K562 (cell line): Measurements from ENCODE around the gene CREG1. TPM values are rescaled to one million over a fixed set of nuclear protein-coding genes. Genes with fewer than 3 reads are reported as not detected.
A peak's percentile ranks its signal among the peaks of the same experiment; 100 is the strongest.

Experiments
- ATAC-seq: fragments of 200-7000 bp; cut with Tn5 transposase; 3 replicates; pipeline ENCODE4 v1.9.1; 2020; ENCODE audit warnings: moderate library complexity
- BruUV-seq: library from RNA; stranded (reverse); fragments of 400-500 nt; replicated peaks from 2 replicates; lab custom pipeline; 2021; lab: Mats Ljungman, UMichigan
- CTCF ChIA-PET: fragments of 300-600 bp; formaldehyde crosslinking; extraction: SDS; loops from one replicate; lab custom pipeline; 2021; ENCODE audit warnings: low intra/inter-chr PET ratio; lab: Yijun Ruan, JAX
- POLR2A ChIA-PET: fragments of 300-600, 350-650 bp; sonication (Branson Sonifier 250); formaldehyde crosslinking; extraction: SDS; loops from one replicate; lab custom pipeline; 2021; ENCODE audit warnings: antibody characterized with exemption, inconsistent platforms; lab: Yijun Ruan, JAX
- DNase-seq, 4 experiments: peaks; one replicate each; pipeline versions ENCODE4 v3.0.0 to v3.0.0-alpha.2; 2011 to 2018; ENCODE audit warnings: low spot score in 3 of 4, mixed read lengths in 3 of 4; ENCODE audit errors: extremely low read depth in 1 of 4
- FAIRE-seq: peaks from 2 replicates; lab custom pipeline; 2011; peaks lifted over from hg19 to GRCh38; lab: Jason Lieb, UNC
- H2AFZ ChIP-seq: 2 replicates; pipeline ENCODE4 v1.6.0; 2011; ENCODE audit warnings: low read depth, low read length, control low read depth, inconsistent platforms
- H3K27ac ChIP-seq: fragments of 200-600 bp; 3 replicates; pipeline ENCODE4 v1.8.0; 2011; ENCODE audit warnings: low read depth, mild to moderate bottlenecking, control low read depth, inconsistent platforms, low read length, moderate library complexity, mixed read lengths; ENCODE audit errors: extremely low read depth
- H3K27me3 ChIP-seq, 2 experiments: fragments of 300-600 bp in 1 of 2; 2 replicates in 1 of 2; 3 replicates in 1 of 2; pipeline versions ENCODE4 v1.6.0 to v1.8.0; 2011; ENCODE audit warnings: inconsistent platforms in 2 of 2, low read length in 2 of 2, mild to moderate bottlenecking in 1 of 2, mixed read lengths in 1 of 2, moderate library complexity in 1 of 2; ENCODE audit not compliant: control insufficient read depth in 2 of 2, insufficient read depth in 2 of 2
- H3K36me3 ChIP-seq: fragments of 300-600 bp; 3 replicates; pipeline ENCODE4 v1.8.0; 2011; ENCODE audit warnings: mild to moderate bottlenecking, low read length, inconsistent platforms; ENCODE audit not compliant: control insufficient read depth, insufficient read depth
- H3K4me1 ChIP-seq, 2 experiments: fragments of 200-600 bp in 1 of 2; replicated peaks in 1 of 2; 2 replicates in 1 of 2; 3 replicates in 1 of 2; pipeline versions ENCODE4 v1.5.1 to v1.8.0; 2011; ENCODE audit warnings: inconsistent platforms in 2 of 2, low read length in 2 of 2, mild to moderate bottlenecking in 1 of 2, mixed read lengths in 1 of 2, moderate library complexity in 1 of 2; ENCODE audit not compliant: control insufficient read depth in 2 of 2, insufficient read depth in 2 of 2
- H3K4me2 ChIP-seq: 2 replicates; pipeline ENCODE4 v1.6.1; 2011; ENCODE audit warnings: low read length, control low read depth, inconsistent platforms, mixed read lengths; ENCODE audit not compliant: insufficient read depth
- H3K4me3 ChIP-seq: fragments of 200-600 bp; sonication (generic), shearing (Covaris generic); 2 replicates; pipeline ENCODE4 v1.5.1; 2016; ENCODE audit warnings: control low read depth, inconsistent platforms
- H3K79me2 ChIP-seq: fragments of 200-600 bp; 3 replicates; pipeline ENCODE4 v1.8.0; 2011; ENCODE audit warnings: low read length, inconsistent platforms; ENCODE audit not compliant: control insufficient read depth, insufficient read depth
- H3K9ac ChIP-seq, 2 experiments: 2 replicates each; pipeline versions ENCODE4 v1.6.0 to v1.6.1; 2011; ENCODE audit warnings: low read depth in 2 of 2, low read length in 2 of 2, control low read depth in 1 of 2, inconsistent platforms in 1 of 2, mild to moderate bottlenecking in 1 of 2, mixed read lengths in 1 of 2; ENCODE audit not compliant: insufficient read depth in 1 of 2
- H3K9me1 ChIP-seq: one replicate; pipeline ENCODE4 v1.6.0; 2011; ENCODE audit warnings: inconsistent platforms, mild to moderate bottlenecking, low read length, moderate library complexity; ENCODE audit not compliant: control insufficient read depth, insufficient read depth
- H3K9me3 ChIP-seq: replicated peaks from 2 replicates; pipeline ENCODE4 v1.5.1; 2011; ENCODE audit warnings: low read depth, low read length, inconsistent platforms; ENCODE audit not compliant: control insufficient read depth, insufficient read depth
- H4K20me1 ChIP-seq: replicated peaks from 2 replicates; pipeline ENCODE4 v1.6.1; 2011; ENCODE audit warnings: low read length, inconsistent platforms, mixed read lengths; ENCODE audit not compliant: control insufficient read depth, insufficient read depth
- ARNT ChIP-seq, 2 experiments: fragments of 450-650 bp; IDR thresholded peaks; 2 replicates each; pipeline ENCODE4 v1.6.1; 2016; ENCODE audit warnings: mild to moderate bottlenecking in 1 of 2
- ZNF134 ChIP-seq: fragments of 250-450 bp; sonication (Bioruptor Pico); conservative IDR thresholded peaks from 2 replicates; pipeline ENCODE4 v1.4.0; 2020
- ZNF592 ChIP-seq: fragments of 450-650 bp; IDR thresholded peaks from 2 replicates; pipeline ENCODE4 v1.6.1; 2017; ENCODE audit warnings: antibody characterized with exemption, mild to moderate bottlenecking
- WGBS: fragments of 100-300 bp; shearing (Covaris generic); methylation state at CpG from one replicate; pipeline ENCODE4 v1.1.6; 2016; ENCODE audit warnings: low coverage, mixed read lengths; ENCODE audit not compliant: insufficient coverage; ENCODE audit errors: missing lambda C conversion rate; 5-methylcytosine and 5-hydroxymethylcytosine counted together
- in situ Hi-C: fragments of 300-500 bp; cut with MboI; formaldehyde crosslinking; loops from 4 replicates; pipeline ENCODE4 v1.15.0; 2018; ENCODE audit warnings: inconsistent platforms, mixed read lengths
- intact Hi-C: fragments of 100-400 bp; cut with micrococcal nuclease; formaldehyde crosslinking; loops from 2 replicates; pipeline ENCODE4 v1.14.2; 2022
- polyA plus RNA-seq, 8 experiments: library from polyadenylated mRNA; depleted of rRNA in 4 of 8; stranded (reverse) in 5 of 8; unstranded in 3 of 8; fragments of >200 nt; fragmentation: Nextera tagmentation in 2 of 8; fragmentation: Illumina TruSeq in 1 of 8; extraction: Ambion mirVana in 2 of 8; extraction: Trizol in 1 of 8; gene quantifications; 2 replicates each; pipeline versions ENCODE4 v1.2.1 to v1.2.3, GENCODE V29; 2011 to 2014; ENCODE audit warnings: inconsistent platforms in 1 of 8, missing spikeins in 1 of 8
- total RNA-seq, 7 experiments: library from RNA; depleted of rRNA in 6 of 7; stranded (reverse); fragments of >200 nt in 6 of 7; fragmentation: Illumina TruSeq in 2 of 7; extraction: Trizol in 2 of 7; gene quantifications; 2 replicates each; pipeline versions ENCODE4 v1.2.1 to v1.2.3, GENCODE V29; 2011 to 2021; ENCODE audit warnings: low replicate concordance in 1 of 7
- TF ChIP-seq, protein P1 (sequence below), 2 experiments: fragments of 450-650 bp in 1 of 2; sonication (generic) in 1 of 2; formaldehyde crosslinking in 1 of 2; IDR thresholded peaks; 2 replicates each; pipeline versions ENCODE4 v1.7.1 to v1.9.0; 2016 to 2022; ENCODE audit warnings: inconsistent platforms in 1 of 2, mild to moderate bottlenecking in 1 of 2, missing genetic modification reagents in 1 of 2

Gene CREG1
- total and polyA plus RNA-seq, 9 of the 15 experiments (the other 6 are each of a cell fraction or from before 2014, with no cell fraction given): 45.7 to 272 (median 161) TPM

DNA sequence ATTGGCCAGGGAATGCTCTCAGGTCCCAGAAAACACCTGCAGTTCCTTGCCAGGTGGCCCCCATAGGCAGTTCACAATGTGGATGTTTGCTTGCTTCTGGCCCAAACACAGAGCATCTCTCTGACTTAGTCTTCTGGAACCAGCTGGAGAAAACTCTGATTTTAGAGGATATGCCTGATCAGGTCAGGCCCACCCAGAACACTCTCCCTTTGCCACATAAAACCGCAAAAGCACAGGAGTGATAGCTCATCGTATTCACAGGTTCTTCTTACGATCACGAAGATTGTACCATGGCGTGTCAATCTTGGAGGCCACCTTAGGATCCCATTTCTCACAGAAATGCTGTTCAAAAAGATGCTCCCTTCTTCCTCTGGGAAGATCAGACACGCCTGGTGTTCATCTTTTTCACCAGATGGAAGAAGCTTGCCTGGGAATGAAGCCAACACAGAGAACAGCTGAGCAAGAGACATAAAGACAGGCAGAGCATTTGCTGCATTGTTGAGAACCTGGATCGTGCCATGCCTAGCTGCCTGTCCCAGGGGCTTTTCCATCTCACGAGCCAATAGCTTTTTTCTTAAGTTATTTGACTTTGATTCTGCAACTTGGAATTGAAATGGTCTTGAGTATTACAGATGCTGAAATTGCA is 23.6 kb downstream of the CREG1 start:
- Histone ChIP-seq H3K9me1 (no peaks in the 10 kb centered on the region), H2AFZ (no peak overlapping the region), H3K4me3 (no peak overlapping the region), H3K4me2 (no peak overlapping the region), H3K9me3 (no peaks in the 10 kb centered on the region), H3K4me1 (peaks cover 5 to 19% of the 10 kb centered on the region in 2 experiments; a peak in 3 of 5 replicates), H3K27ac (no peak overlapping the region), H3K9ac (no peak overlapping the region), H3K79me2 (no peaks in the 10 kb centered on the region), H4K20me1 (peaks cover 3% of the 10 kb centered on the region; the same call in 1 of the 2 replicates), H3K36me3 (no peaks in the 10 kb centered on the region), H3K27me3 (peaks cover 0 to 8% of the 10 kb centered on the region in 2 experiments; a peak in 1 of 5 replicates)
- intact Hi-C loops: loop anchor here (5.0 kb wide), 2 partner anchors 68 to 157 kb away; no protein-coding TSS in a partner anchor
- ATAC-seq (no peak), DNase-seq (peak in 1 of 4 experiments; percentile 4), FAIRE-seq (no peak)
- POLR2A ChIA-PET: interaction anchor here (0.6 to 1.7 kb wide), 7 partner anchors 10 to 458 kb away, joined by 3 to 9 read pairs (median 3); partner anchors contain the start of gene CREG1
- 13% methylated on average over 8 of the region's 8 CpGs for WGBS
- CTCF ChIA-PET: no interaction called here
- BruUV-seq: no TSS peak
- in situ Hi-C loops: loop anchor here (5.0 kb wide), 3 partner anchors 83 to 463 kb away; no protein-coding TSS in a partner anchor
- TF ChIP-seq, protein P1, sequence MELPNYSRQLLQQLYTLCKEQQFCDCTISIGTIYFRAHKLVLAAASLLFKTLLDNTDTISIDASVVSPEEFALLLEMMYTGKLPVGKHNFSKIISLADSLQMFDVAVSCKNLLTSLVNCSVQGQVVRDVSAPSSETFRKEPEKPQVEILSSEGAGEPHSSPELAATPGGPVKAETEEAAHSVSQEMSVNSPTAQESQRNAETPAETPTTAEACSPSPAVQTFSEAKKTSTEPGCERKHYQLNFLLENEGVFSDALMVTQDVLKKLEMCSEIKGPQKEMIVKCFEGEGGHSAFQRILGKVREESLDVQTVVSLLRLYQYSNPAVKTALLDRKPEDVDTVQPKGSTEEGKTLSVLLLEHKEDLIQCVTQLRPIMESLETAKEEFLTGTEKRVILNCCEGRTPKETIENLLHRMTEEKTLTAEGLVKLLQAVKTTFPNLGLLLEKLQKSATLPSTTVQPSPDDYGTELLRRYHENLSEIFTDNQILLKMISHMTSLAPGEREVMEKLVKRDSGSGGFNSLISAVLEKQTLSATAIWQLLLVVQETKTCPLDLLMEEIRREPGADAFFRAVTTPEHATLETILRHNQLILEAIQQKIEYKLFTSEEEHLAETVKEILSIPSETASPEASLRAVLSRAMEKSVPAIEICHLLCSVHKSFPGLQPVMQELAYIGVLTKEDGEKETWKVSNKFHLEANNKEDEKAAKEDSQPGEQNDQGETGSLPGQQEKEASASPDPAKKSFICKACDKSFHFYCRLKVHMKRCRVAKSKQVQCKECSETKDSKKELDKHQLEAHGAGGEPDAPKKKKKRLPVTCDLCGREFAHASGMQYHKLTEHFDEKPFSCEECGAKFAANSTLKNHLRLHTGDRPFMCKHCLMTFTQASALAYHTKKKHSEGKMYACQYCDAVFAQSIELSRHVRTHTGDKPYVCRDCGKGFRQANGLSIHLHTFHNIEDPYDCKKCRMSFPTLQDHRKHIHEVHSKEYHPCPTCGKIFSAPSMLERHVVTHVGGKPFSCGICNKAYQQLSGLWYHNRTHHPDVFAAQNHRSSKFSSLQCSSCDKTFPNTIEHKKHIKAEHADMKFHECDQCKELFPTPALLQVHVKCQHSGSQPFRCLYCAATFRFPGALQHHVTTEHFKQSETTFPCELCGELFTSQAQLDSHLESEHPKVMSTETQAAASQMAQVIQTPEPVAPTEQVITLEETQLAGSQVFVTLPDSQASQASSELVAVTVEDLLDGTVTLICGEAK (IDR thresholded peaks at IDR 0.05): no peak
- TF ChIP-seq, protein P1 (CRISPR knock-in tag; IDR thresholded peaks at IDR 0.05): no peak
- no peak for TF ChIP-seq ARNT (IDR thresholded peaks at IDR 0.05)
- peak; percentile 94 for TF ChIP-seq ZNF134 (CRISPR knock-in tag)
- no peak for TF ChIP-seq ZNF592
